GM10847 (cell line): ENCODE measurements around the gene TSC1.

Experiments
- POLR2A ChIP-seq: IDR thresholded peaks from 2 replicates; pipeline ENCODE4 v1.6.1; 2011; ENCODE audit not compliant: insufficient read length; ENCODE audit errors: extremely low read depth

Gene TSC1

GRCh38 chr9:132912131-132912530, 32.3 kb downstream of the TSC1 start:
- no peak for TF ChIP-seq POLR2A

- TF ChIP-seq POLR2A: no peak
Observed at GRCh38 chr9:132910376-132910775, 34.0 kb downstream of the TSC1 start.

DNA sequence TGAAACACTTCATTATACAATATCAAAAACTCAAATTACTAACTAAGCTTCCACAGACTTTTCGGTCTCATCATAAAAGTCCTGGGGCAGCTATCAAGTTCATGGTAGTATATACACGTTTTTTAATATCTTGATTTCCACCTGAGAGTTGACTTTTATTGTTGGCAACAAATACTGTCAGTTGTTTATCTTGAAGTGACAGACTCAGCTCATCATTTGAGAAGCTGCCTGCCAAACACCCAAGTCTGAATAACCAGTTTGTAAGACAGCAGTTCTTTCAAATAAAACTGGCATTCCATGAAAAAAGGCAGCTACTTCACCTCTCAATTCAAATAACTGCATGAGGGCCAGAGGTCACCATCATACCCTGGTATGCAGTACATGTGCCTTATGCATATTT, 35.1 kb downstream of the TSC1 start:
- TF ChIP-seq POLR2A: no peak

- no peak for TF ChIP-seq POLR2A
Observed at GRCh38 chr9:132908635-132909034, 35.8 kb downstream of the TSC1 start.

DNA sequence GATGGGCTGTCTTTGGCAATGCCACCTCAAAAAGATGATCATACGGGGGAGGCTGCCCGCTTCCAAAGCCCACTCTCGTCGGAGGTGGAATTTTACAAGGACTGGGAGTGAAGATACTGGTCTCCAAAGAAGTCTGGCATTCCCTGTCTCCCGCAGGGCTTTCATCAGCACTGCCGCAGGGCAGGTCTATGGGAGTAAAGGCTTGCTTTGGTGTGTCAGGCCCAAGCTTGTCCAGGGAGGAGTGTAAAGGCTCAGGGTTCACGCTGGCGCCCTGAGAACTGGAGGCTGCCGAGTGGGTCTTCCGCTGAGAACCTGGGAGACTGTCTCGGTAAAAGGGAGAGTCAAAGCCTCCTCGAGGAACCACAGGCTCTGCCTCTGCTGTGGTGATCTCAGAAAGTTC, 38.7 kb downstream of the TSC1 start:
- TF ChIP-seq POLR2A: no peak

- no peak for TF ChIP-seq POLR2A
Observed at GRCh38 chr9:132903574-132904492, 40.6 kb downstream of the TSC1 start.

DNA sequence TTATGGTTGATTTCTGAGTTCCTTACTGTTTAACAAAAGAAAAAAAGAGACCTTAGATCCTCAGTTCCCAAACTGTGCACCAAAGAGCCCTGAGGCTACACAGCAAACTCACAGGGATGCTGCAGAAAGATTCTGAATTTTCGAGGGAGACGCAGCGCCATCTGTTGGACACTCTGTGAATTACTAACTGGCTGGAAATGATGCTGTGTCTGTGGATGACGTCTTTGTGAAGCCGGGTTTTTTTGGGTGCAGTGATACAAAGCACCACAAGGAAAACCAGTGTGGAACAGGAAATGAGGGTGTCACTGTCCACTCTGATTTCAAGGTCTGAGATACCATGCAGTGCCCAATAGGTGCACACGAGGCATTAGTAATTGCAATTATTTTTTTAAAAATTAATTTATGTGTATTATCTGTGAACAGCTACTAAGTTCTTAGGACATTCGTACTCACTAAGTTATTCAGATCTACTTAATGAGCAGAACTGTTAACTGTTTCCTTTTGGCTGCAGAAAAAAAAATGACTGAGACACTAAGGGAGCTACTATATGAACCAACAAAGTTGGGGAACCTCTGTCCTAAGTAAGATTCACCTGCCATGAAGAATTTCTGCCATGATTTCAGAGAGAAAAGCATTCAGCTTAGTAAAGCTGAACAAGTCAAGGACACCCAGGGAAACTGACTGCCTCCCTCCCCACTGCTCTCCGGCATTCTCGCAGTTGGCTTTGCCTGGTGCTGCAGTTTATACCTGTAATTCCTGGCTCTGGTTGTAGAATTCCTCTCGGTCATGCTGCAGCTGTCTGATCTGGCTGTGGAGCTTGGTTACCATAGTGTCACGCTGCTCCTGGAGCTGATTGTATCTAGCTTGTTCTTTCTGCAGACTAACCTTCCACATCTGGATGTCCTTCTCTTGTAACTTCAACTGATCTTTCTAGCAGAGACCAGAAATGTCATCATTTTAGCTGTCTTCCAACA, 42.3 kb downstream of the TSC1 start:
- no peak for TF ChIP-seq POLR2A

DNA sequence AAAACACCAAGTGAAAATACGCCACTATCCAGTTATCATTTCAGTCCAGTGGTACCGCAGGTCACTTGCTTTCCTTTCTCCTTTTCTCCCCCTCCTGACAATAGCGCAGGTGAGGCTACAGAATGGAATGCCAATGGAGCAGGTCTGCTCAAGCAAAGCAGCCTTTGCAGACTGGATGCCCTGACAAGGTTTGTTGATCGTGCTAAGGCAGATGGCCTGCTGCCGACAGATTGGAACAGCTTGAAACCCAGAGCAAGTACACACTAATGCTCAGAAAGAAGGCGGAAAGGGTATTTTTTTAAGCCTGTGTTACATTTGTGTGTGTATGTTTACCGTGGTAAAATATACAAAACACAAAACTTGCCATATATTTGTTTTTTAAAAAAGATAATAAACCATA, 46.4 kb downstream of the TSC1 start:
- TF ChIP-seq POLR2A: no peak

- TF ChIP-seq POLR2A: no peak
Observed at GRCh38 chr9:132896906-132897305, 47.5 kb downstream of the TSC1 start.

GRCh38 chr9:132896264-132896663, 48.2 kb downstream of the TSC1 start:
- TF ChIP-seq POLR2A: no peak

DNA sequence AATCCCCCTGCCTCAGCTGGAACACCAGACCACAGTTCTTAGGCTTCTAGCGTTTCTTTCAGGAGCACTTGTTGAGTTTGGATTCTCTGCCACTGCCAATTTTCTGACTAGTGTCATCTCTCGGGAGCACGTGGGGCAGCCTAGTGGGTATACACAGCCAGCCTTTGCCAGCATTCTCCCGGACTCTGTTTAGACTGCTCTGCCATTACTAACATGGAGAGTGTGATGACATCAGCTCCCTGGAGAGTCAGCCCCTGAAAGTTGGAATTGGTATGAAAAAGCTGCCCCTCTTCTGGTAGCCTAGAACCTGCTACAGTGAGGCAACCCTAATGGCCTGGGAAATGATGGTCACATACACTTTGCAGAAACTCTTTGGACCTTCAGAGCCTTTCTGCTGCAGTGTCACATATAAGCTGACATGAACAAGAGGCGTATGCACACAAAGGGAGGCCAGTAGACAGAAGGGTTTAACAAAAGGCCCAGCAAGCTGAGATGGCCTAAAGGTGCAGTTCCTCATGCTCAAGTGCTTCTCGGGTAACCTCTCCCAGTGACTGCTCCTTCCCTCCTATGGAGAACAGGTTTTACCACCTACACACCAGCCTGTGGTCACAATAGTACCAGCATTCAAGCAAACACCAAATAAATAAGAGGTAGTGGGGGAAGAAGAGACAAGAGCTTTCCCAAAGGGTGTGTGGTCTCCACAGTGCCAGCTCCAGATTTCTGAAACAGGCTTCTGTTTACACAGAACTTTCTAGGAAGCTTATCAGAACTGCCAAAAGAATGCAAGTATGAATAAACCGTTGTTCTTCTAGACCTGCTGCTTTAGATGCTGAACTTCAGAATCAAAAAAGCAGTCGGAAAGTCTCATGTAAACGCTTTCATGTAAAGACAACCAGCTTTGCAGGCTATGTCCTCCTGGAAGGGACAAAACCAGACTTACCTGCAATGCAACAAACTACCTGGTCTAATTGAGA, 49.3 kb downstream of the TSC1 start:
- TF ChIP-seq POLR2A: no peak

- TF ChIP-seq POLR2A: no peak
Observed at GRCh38 chr9:132894346-132894745, 50.1 kb downstream of the TSC1 start.

DNA sequence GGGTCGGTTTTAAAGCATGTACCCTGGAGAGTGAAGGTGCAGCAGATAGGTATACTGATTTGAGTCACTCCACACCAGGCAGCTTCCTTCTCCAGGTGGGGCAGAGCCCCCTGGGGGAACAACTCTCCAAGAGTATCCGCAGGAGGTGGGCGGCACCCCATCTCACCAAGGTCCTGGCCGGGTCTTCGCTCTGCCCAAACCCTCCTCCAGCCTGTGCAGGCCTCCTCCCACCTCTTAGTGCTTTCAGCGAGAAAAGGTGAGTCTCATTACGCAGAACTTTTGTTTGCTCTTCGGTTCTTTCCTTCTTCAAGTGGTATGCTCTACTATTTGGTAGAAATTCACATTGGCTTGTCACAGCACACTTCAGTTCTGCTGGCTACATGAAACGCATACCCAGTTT, 52.0 kb downstream of the TSC1 start:
- TF ChIP-seq POLR2A: no peak

GRCh38 chr9:132888151-132888550, 56.3 kb downstream of the TSC1 start:
- TF ChIP-seq POLR2A: no peak
